Ovary (tissue), 1 donor: Measurements from ENCODE around the gene RPS6KA3.

Experiments
- EP300 ChIP-seq: sonication (generic); formaldehyde crosslinking; IDR thresholded peaks from one replicate; pipeline ENCODE4 v1.6.1; 2017; ENCODE audit warnings: antibody characterized with exemption
- POLR2A ChIP-seq: fragments of 450-650 bp; IDR thresholded peaks from one replicate; pipeline ENCODE4 v1.6.1; 2017; ENCODE audit warnings: antibody characterized with exemption, mild to moderate bottlenecking, moderate library complexity

GRCh38 chrX:20112022-20112774 is 154.5 kb downstream of the RPS6KA3 start:
- TF ChIP-seq EP300: no peak
- no peak for TF ChIP-seq POLR2A
